A549 (cell line): ENCODE data around the gene TMEM117. TPM values are rescaled to one million over a fixed set of nuclear protein-coding genes. Genes with fewer than 3 reads are reported as not detected.

ENCODE experiments used
- ATAC-seq, 2 experiments: fragments of 200-7000 bp in 1 of 2; fragments of >200 bp in 1 of 2; cut with Nextera tagmentation in 1 of 2; cut with Tn5 transposase in 1 of 2; 3 replicates each; pipeline versions ENCODE4 v1.8.0 to v1.9.1; 2018 to 2020; ENCODE audit warnings: mild to moderate bottlenecking in 1 of 2, moderate library complexity in 1 of 2
- CTCF ChIA-PET: fragments of 300-600 bp; sonication (Branson Sonifier 250); formaldehyde crosslinking; extraction: SDS; loops from one replicate; lab custom pipeline; 2021; ENCODE audit warnings: antibody characterized with exemption, inconsistent platforms; lab: Yijun Ruan, JAX
- POLR2A ChIA-PET: fragments of 350-600 bp; formaldehyde crosslinking; extraction: SDS; loops from one replicate; lab custom pipeline; 2021; ENCODE audit warnings: antibody characterized with exemption, inconsistent platforms; lab: Yijun Ruan, JAX
- DNase-seq, 2 experiments: peaks; one replicate each; pipeline versions ENCODE4 v3.0.0 to v3.0.0-alpha.2; 2011 to 2016; ENCODE audit warnings: low read depth in 1 of 2, low spot score in 1 of 2
- FAIRE-seq: peaks from 2 replicates; lab custom pipeline; 2011; peaks lifted over from hg19 to GRCh38; lab: Jason Lieb, UNC
- H3K27ac ChIP-seq, 2 experiments: fragments of >200 bp; sonication (Bioruptor Twin); formaldehyde crosslinking; 3 replicates each; pipeline ENCODE4 v1.5.1; 2016 to 2017
- H3K4me1 ChIP-seq: fragments of >200 bp; sonication (Bioruptor Twin); formaldehyde crosslinking; 3 replicates; pipeline ENCODE4 v1.6.1; 2016
- H3K4me2 ChIP-seq: fragments of >200 bp; sonication (Bioruptor Twin); formaldehyde crosslinking; 3 replicates; pipeline ENCODE4 v1.6.1; 2016
- H3K4me3 ChIP-seq: fragments of >200 bp; sonication (Bioruptor Twin); formaldehyde crosslinking; 3 replicates; pipeline ENCODE4 v1.5.1; 2016
- H3K9me3 ChIP-seq: fragments of >200 bp; sonication (Bioruptor Twin); formaldehyde crosslinking; 3 replicates; pipeline ENCODE4 v1.6.1; 2016
- CBX2 ChIP-seq: fragments of 200-600 bp; sonication (generic); IDR thresholded peaks from 2 replicates; pipeline ENCODE4 v1.6.1; 2016; ENCODE audit warnings: low read depth, mild to moderate bottlenecking, borderline replicate concordance
- CEBPB ChIP-seq, 2 experiments: fragments of >200 bp in 1 of 2; sonication (Bioruptor Twin) in 1 of 2; formaldehyde crosslinking in 1 of 2; IDR thresholded peaks; 2 replicates each; pipeline ENCODE4 v1.6.1; 2012 to 2016
- E2F6 ChIP-seq: IDR thresholded peaks from 2 replicates; pipeline ENCODE4 v1.6.1; 2012; ENCODE audit warnings: low read depth, borderline replicate concordance
- EHF ChIP-seq: fragments of 250-450 bp; sonication (Bioruptor Pico); IDR thresholded peaks from 2 replicates; pipeline ENCODE4 v1.5.0; 2020; ENCODE audit warnings: mild to moderate bottlenecking
- EHMT2 ChIP-seq: fragments of 200-600 bp; sonication (generic); IDR thresholded peaks from 2 replicates; pipeline ENCODE4 v1.6.1; 2016; ENCODE audit warnings: antibody characterized with exemption, low read depth, mild to moderate bottlenecking, moderate library complexity
- ELK1 ChIP-seq: fragments of 150-350 bp; IDR thresholded peaks from 2 replicates; pipeline ENCODE4 v1.6.1; 2014; ENCODE audit warnings: low read depth, mild to moderate bottlenecking, low read length
- ESRRA ChIP-seq: fragments of 150-350 bp; IDR thresholded peaks from 2 replicates; pipeline ENCODE4 v1.6.1; 2014; ENCODE audit warnings: mild to moderate bottlenecking, low read length, borderline replicate concordance
- GATA3 ChIP-seq: IDR thresholded peaks from 2 replicates; pipeline ENCODE4 v1.6.1; 2012; ENCODE audit warnings: borderline replicate concordance
- HOXA7 ChIP-seq: fragments of 250-450 bp; sonication (Bioruptor Pico); IDR thresholded peaks from 2 replicates; pipeline ENCODE4 v1.5.0; 2020; ENCODE audit warnings: mild to moderate bottlenecking, moderate library complexity
- HOXB5 ChIP-seq: fragments of 250-450 bp; sonication (Bioruptor Pico); IDR thresholded peaks from 2 replicates; pipeline ENCODE4 v1.5.0; 2020; ENCODE audit warnings: mild to moderate bottlenecking, moderate library complexity
- JUN ChIP-seq, 2 experiments: fragments of >200 bp; sonication (Bioruptor Twin); formaldehyde crosslinking; IDR thresholded peaks; 2 replicates in 1 of 2; 3 replicates in 1 of 2; pipeline ENCODE4 v1.6.1; 2016 to 2017
- JUNB ChIP-seq: fragments of >200 bp; sonication (Bioruptor Twin); formaldehyde crosslinking; IDR thresholded peaks from 2 replicates; pipeline ENCODE4 v1.6.1; 2016
- KDM1A ChIP-seq: fragments of 200-600 bp; sonication (generic); IDR thresholded peaks from 2 replicates; pipeline ENCODE4 v1.6.1; 2016; ENCODE audit warnings: low read depth, mild to moderate bottlenecking
- KDM5A ChIP-seq: fragments of 200-600 bp; sonication (generic); IDR thresholded peaks from 2 replicates; pipeline ENCODE4 v1.6.1; 2016; ENCODE audit warnings: antibody characterized with exemption, mild to moderate bottlenecking
- MAFK ChIP-seq: fragments of 450-650 bp; IDR thresholded peaks from 2 replicates; pipeline ENCODE4 v1.6.1; 2014; ENCODE audit not compliant: partially characterized antibody
- MYC ChIP-seq: IDR thresholded peaks from 2 replicates; pipeline ENCODE4 v1.6.1; 2012; ENCODE audit warnings: mild to moderate bottlenecking, inconsistent platforms, low read length, improper control_type of control experiment, borderline replicate concordance
- NFE2L2 ChIP-seq: fragments of 150-350 bp; conservative IDR thresholded peaks from 2 replicates; pipeline ENCODE4 v1.6.1; 2014; ENCODE audit warnings: low read length
- NR3C1 ChIP-seq: fragments of >200 bp; sonication (Bioruptor Twin); formaldehyde crosslinking; IDR thresholded peaks from 3 replicates; pipeline ENCODE4 v1.6.1; 2017
- POLR2A ChIP-seq: IDR thresholded peaks from 2 replicates; pipeline ENCODE4 v1.6.1; 2012; ENCODE audit warnings: mild to moderate bottlenecking, low read length
- RAD21 ChIP-seq, 2 experiments: fragments of >200 bp in 1 of 2; sonication (Bioruptor Twin) in 1 of 2; formaldehyde crosslinking in 1 of 2; IDR thresholded peaks in 1 of 2; conservative IDR thresholded peaks in 1 of 2; 2 replicates in 1 of 2; 3 replicates in 1 of 2; pipeline ENCODE4 v1.6.1; 2012 to 2018; ENCODE audit warnings: inconsistent platforms in 1 of 2
- RARB ChIP-seq: fragments of 250-450 bp; sonication (Bioruptor Pico); IDR thresholded peaks from 2 replicates; pipeline ENCODE4 v1.8.0; 2021; ENCODE audit warnings: mild to moderate bottlenecking, moderate library complexity
- RFX5 ChIP-seq: fragments of 450-650 bp; IDR thresholded peaks from 2 replicates; pipeline ENCODE4 v1.7.1; 2014; ENCODE audit warnings: antibody characterized with exemption, mild to moderate bottlenecking, moderate library complexity
- SREBF2 ChIP-seq: fragments of 450-650 bp; IDR thresholded peaks from 2 replicates; pipeline ENCODE4 v1.6.1; 2014; ENCODE audit warnings: mild to moderate bottlenecking, moderate library complexity
- TFCP2L1 ChIP-seq: fragments of 250-450 bp; sonication (Bioruptor Pico); IDR thresholded peaks from 2 replicates; pipeline ENCODE4 v1.5.0; 2021; ENCODE audit warnings: mild to moderate bottlenecking
- TP53 ChIP-seq: fragments of 250-450 bp; sonication (Bioruptor Pico); IDR thresholded peaks from 2 replicates; pipeline ENCODE4 v1.5.0; 2021; ENCODE audit warnings: mild to moderate bottlenecking, moderate library complexity
- ZFP36 ChIP-seq: fragments of 450-650 bp; IDR thresholded peaks from 2 replicates; pipeline ENCODE4 v1.6.1; 2014; ENCODE audit warnings: borderline replicate concordance; ENCODE audit not compliant: partially characterized antibody
- ZSCAN20 ChIP-seq: fragments of 250-450 bp; sonication (Bioruptor Pico); IDR thresholded peaks from 2 replicates; pipeline ENCODE4 v1.8.0; 2022; ENCODE audit warnings: mild to moderate bottlenecking, moderate library complexity
- WGBS: methylation state at CpG from one replicate; pipeline ENCODE4 v1.1.6; 2017; ENCODE audit errors: missing lambda C conversion rate; 5-methylcytosine and 5-hydroxymethylcytosine counted together
- polyA plus RNA-seq, 4 experiments: library from polyadenylated mRNA; depleted of rRNA in 3 of 4; stranded (reverse); fragments of >200 nt; fragmentation: RNase III in 1 of 4; extraction: RNeasy Plus Mini Kit Qiagen cat#74134 plus additional on column Dnase treatment in 1 of 4; gene quantifications; 2 replicates in 3 of 4; 3 replicates in 1 of 4; pipeline ENCODE4 v1.2.3, GENCODE V29; 2011 to 2017
- TF ChIP-seq, protein P1 (sequence below): fragments of 250-450 bp; sonication (Bioruptor Pico); IDR thresholded peaks from 2 replicates; pipeline ENCODE4 v1.5.0; 2021; ENCODE audit warnings: mild to moderate bottlenecking, moderate library complexity, borderline replicate concordance
- TF ChIP-seq, protein P2 (sequence below): fragments of >200 bp; sonication (Bioruptor Twin); formaldehyde crosslinking; IDR thresholded peaks from 2 replicates; pipeline ENCODE4 v1.6.1; 2016
- TF ChIP-seq, protein P3 (sequence below): fragments of 450-650 bp; IDR thresholded peaks from 2 replicates; pipeline ENCODE4 v1.6.1; 2014; ENCODE audit warnings: antibody characterized with exemption
- TF ChIP-seq, protein P4 (sequence below): IDR thresholded peaks from 2 replicates; pipeline ENCODE4 v1.6.1; 2012

The TMEM117 gene
- polyA plus RNA-seq, 2 of the 4 experiments (the other 2 are of a cell fraction), result 2.1 to 4.6 TPM

GRCh38 chr12:43887397-43887796, 51.5 kb downstream of the TMEM117 start:
- H3K27ac ChIP-seq, result no peak overlapping the region
- TF ChIP-seq TP53 (CRISPR knock-in tag) (no peak), MAFK (no peak), MYC (no peak), E2F6 (no peak), CBX2 (no peak), JUN (IDR thresholded peaks at IDR 0.05) (no peak), SREBF2 (no peak), RARB (CRISPR knock-in tag) (no peak), NFE2L2 (no peak), EHF (CRISPR knock-in tag) (no peak)
- CTCF ChIA-PET, result interaction anchor here (0.7 to 1.6 kb wide), 4 partner anchors 14 to 442 kb away, joined by 3 to 4 read pairs (median 3); partner anchors contain the start of gene IRAK4
- WGBS, result 80% methylated on average over 2 of the region's 2 CpGs
- DNase-seq (no peak), ATAC-seq (no peak), FAIRE-seq (no peak)
- H3K4me1 ChIP-seq, result no peaks in the 10 kb centered on the region
- no peak overlapping the region for H3K4me2 ChIP-seq
- H3K4me3 ChIP-seq, result no peak overlapping the region
- POLR2A ChIA-PET, result no interaction called here
- no peaks in the 10 kb centered on the region for H3K9me3 ChIP-seq

DNA sequence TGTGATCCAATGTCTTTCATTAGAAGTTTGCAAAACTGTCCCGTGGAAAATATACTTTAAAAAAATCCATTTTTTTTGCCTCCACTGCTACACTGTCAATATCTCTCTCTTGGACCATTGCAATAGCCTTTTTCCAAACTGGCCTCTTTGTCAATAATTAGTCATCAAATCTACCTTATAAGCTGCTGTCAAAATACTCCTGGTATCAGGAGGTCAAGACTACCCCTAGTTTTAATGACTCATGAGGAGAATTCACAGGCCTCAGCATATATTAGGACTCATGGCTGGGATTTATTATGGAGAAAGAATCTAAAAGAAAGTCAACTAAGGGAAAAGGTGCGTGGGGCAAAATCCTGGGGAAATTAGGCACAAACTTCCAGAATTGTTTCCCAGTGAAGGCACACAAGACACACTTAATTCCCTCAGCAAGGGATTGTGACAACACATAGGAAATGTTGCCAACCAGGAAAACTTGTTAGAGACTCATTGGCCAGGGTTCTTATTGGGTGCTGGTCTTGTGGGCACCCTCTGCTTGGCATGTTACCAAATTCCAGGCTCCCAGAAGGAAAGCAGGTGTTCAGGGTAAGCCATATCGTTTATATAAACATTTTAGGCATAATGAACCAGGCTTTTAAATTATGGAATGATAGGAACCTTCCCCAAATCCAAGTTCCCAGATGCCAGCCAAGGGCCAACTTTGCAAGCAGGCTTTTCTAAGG, 56.1 kb downstream of the TMEM117 start:
- H3K27ac ChIP-seq, result no peak overlapping the region
- no peak overlapping the region for H3K4me3 ChIP-seq
- WGBS, result 56% methylated on average over 3 of the region's 3 CpGs
- no peak overlapping the region for H3K4me2 ChIP-seq
- ChIA-PET CTCF (interaction anchor here (1.9 kb wide), 1 partner anchor 10 kb away, joined by 8 read pairs; no protein-coding TSS in a partner anchor), POLR2A (no interaction called here)
- ATAC-seq, result no peak
- DNase-seq, result no peak
- FAIRE-seq, result no peak
- TF ChIP-seq RFX5 (no peak), ZFP36 (no peak), KDM5A (no peak), ESRRA (no peak), MAFK (no peak), GATA3 (no peak), ZSCAN20 (CRISPR knock-in tag) (no peak), RAD21 (conservative IDR thresholded peaks at IDR 0.05 in 1 of 2, IDR thresholded peaks at IDR 0.05 in 1 of 2) (no peak), HOXB5 (no peak), EHMT2 (no peak), POLR2A (no peak), NR3C1 (no peak), TP53 (CRISPR knock-in tag) (no peak)
- TF ChIP-seq, protein P1, sequence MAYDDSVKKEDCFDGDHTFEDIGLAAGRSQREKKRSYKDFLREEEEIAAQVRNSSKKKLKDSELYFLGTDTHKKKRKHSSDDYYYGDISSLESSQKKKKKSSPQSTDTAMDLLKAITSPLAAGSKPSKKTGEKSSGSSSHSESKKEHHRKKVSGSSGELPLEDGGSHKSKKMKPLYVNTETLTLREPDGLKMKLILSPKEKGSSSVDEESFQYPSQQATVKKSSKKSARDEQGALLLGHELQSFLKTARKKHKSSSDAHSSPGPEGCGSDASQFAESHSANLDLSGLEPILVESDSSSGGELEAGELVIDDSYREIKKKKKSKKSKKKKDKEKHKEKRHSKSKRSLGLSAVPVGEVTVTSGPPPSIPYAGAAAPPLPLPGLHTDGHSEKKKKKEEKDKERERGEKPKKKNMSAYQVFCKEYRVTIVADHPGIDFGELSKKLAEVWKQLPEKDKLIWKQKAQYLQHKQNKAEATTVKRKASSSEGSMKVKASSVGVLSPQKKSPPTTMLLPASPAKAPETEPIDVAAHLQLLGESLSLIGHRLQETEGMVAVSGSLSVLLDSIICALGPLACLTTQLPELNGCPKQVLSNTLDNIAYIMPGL (CRISPR knock-in tag), result no peak
- TF ChIP-seq, protein P2, sequence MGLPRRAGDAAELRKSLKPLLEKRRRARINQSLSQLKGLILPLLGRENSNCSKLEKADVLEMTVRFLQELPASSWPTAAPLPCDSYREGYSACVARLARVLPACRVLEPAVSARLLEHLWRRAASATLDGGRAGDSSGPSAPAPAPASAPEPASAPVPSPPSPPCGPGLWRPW, result no peak
- no peaks in the 10 kb centered on the region for H3K4me1 ChIP-seq
- H3K9me3 ChIP-seq, result no peaks in the 10 kb centered on the region

DNA sequence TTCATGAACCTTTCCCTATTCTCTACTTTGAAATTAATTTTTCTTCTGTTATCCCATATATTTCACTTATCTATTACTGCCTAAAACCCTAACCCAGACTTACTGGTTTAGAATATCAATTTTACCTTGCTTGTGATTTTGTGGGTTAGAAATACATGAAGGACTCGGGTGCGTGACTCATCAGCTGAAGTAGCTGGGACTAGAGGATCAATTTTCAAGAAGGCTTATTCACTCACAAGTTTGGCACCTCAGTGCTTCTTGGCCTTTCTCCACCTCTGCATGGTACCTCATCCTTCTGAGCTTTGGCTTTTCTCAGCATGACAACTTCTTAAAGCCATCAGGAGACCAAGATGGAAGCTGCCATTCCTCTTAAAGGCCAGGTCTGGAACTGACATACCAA, 57.8 kb downstream of the TMEM117 start:
- Histone ChIP-seq H3K4me1 (no peaks in the 10 kb centered on the region), H3K9me3 (no peaks in the 10 kb centered on the region), H3K4me2 (no peak overlapping the region), H3K27ac (no peak overlapping the region), H3K4me3 (no peak overlapping the region)
- no peak for DNase-seq
- ATAC-seq, result no peak
- FAIRE-seq, result no peak
- WGBS, result 87% methylated on average over 2 of the region's 2 CpGs
- ChIA-PET POLR2A (no interaction called here), CTCF (interaction anchor here (1.6 kb wide), 1 partner anchor 11 kb away, joined by 5 read pairs; no protein-coding TSS in a partner anchor)
- TF ChIP-seq KDM1A, result no peak
- TF ChIP-seq HOXA7 (CRISPR knock-in tag), result no peak
- TF ChIP-seq, protein P3, sequence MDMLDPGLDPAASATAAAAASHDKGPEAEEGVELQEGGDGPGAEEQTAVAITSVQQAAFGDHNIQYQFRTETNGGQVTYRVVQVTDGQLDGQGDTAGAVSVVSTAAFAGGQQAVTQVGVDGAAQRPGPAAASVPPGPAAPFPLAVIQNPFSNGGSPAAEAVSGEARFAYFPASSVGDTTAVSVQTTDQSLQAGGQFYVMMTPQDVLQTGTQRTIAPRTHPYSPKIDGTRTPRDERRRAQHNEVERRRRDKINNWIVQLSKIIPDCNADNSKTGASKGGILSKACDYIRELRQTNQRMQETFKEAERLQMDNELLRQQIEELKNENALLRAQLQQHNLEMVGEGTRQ, result no peak
- TF ChIP-seq NFE2L2, result no peak
- TF ChIP-seq TFCP2L1 (CRISPR knock-in tag), result no peak
- no peak for TF ChIP-seq JUNB
- no peak for TF ChIP-seq CEBPB (IDR thresholded peaks at IDR 0.05)
- TF ChIP-seq, protein P4, sequence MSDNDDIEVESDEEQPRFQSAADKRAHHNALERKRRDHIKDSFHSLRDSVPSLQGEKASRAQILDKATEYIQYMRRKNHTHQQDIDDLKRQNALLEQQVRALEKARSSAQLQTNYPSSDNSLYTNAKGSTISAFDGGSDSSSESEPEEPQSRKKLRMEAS, result no peak
- TF ChIP-seq ZSCAN20 (CRISPR knock-in tag), result no peak
- no peak for TF ChIP-seq ZFP36
- TF ChIP-seq ELK1, result no peak
- TF ChIP-seq CBX2, result no peak
